Measurements from ENCODE around the gene SPAG6. TPM values are rescaled to one million over a fixed set of nuclear protein-coding genes. Genes with fewer than 3 reads are reported as not detected.
A peak's percentile ranks its signal among the peaks of the same experiment; 100 is the strongest.

Gene SPAG6
- total and polyA plus RNA-seq, 2 of the 8 experiments (the other 6 are each of a cell fraction or from before 2014, with no cell fraction given), result 0.14 TPM; not detected in 1

- TF ChIP-seq RAD21 (IDR thresholded peaks at IDR 0.05 in 1 of 2, conservative IDR thresholded peaks at IDR 0.05 in 1 of 2; ENCODE audit: low read depth in 2 of 2, low read length in 2 of 2) (peak; percentile 8 to 12; a peak in 2 of 4 replicates), FOSL1 (IDR thresholded peaks at IDR 0.05; ENCODE audit: insufficient read depth, low read depth, low read length) (no peak), NRF1 (IDR thresholded peaks at IDR 0.05; ENCODE audit: low read depth, low read length) (peak; percentile 18; the same call in 1 of the 2 replicates), GABPA (IDR thresholded peaks at IDR 0.05; ENCODE audit: borderline replicate concordance, insufficient read depth, low read length) (peak; percentile 61; the same call in 1 of the 2 replicates), JUND (IDR thresholded peaks at IDR 0.05; ENCODE audit: low read length) (no peak), TAF1 (IDR thresholded peaks at IDR 0.05; ENCODE audit: low read depth, low read length) (no peak), JUN (IDR thresholded peaks at IDR 0.05; ENCODE audit: low read depth, low read length) (no peak), RNF2 (IDR thresholded peaks at IDR 0.05; ENCODE audit: borderline replicate concordance, low read depth, low read length, missing control alignments, poor library complexity, severe bottlenecking) (peak; percentile 71)
Observed at GRCh38 chr10:22325272-22326144, 19.8 kb upstream of the SPAG6 start (continued).

Data from H1 (cell line).